GM23338 (cell line): ENCODE data around the gene IPCEF1. TPM values are rescaled to one million over a fixed set of nuclear protein-coding genes. Genes with fewer than 3 reads are reported as not detected.

ENCODE experiments used
- ATAC-seq: fragments of 200-7000 bp; cut with Tn5 transposase; 3 replicates; pipeline ENCODE4 v1.9.1; 2020
- DNase-seq: peaks from one replicate; pipeline ENCODE4 v3.0.0-alpha.2; 2015; ENCODE audit warnings: low spot score
- H2AFZ ChIP-seq: fragments of 200-600 bp; sonication (generic); 2 replicates; pipeline ENCODE4 v1.8.0; 2016; ENCODE audit warnings: antibody characterized with exemption, mild to moderate bottlenecking, moderate library complexity
- H3F3A ChIP-seq: fragments of 200-600 bp; sonication (generic); replicated peaks from 2 replicates; pipeline ENCODE4 v1.8.0; 2017; ENCODE audit warnings: antibody characterized with exemption, mixed run types, low read depth
- H3K27ac ChIP-seq: fragments of 200-600 bp; sonication (generic); 2 replicates; pipeline ENCODE4 v1.6.1; 2016; ENCODE audit warnings: low read depth
- H3K27me3 ChIP-seq: fragments of 200-600 bp; sonication (generic); 2 replicates; pipeline ENCODE4 v1.8.0; 2016; ENCODE audit warnings: mild to moderate bottlenecking, mixed run types, moderate library complexity; ENCODE audit not compliant: insufficient read depth
- H3K36me3 ChIP-seq: fragments of 200-600 bp; sonication (generic); 2 replicates; pipeline ENCODE4 v1.8.0; 2016; ENCODE audit warnings: mild to moderate bottlenecking; ENCODE audit not compliant: insufficient read depth
- H3K4me1 ChIP-seq: fragments of 200-600 bp; sonication (generic); 2 replicates; pipeline ENCODE4 v1.8.0; 2016; ENCODE audit warnings: mild to moderate bottlenecking, moderate library complexity; ENCODE audit not compliant: insufficient read depth
- H3K4me2 ChIP-seq: fragments of 200-600 bp; sonication (generic); 2 replicates; pipeline ENCODE4 v1.7.1; 2017; ENCODE audit warnings: mixed run types
- H3K4me3 ChIP-seq: fragments of 200-600 bp; sonication (generic); 2 replicates; pipeline ENCODE4 v1.6.1; 2016; ENCODE audit warnings: mixed run types
- H3K79me2 ChIP-seq: fragments of 200-600 bp; sonication (generic); replicated peaks from 2 replicates; pipeline ENCODE4 v1.8.0; 2017; ENCODE audit warnings: mild to moderate bottlenecking; ENCODE audit not compliant: insufficient read depth
- H3K9me2 ChIP-seq: fragments of 200-600 bp; sonication (generic); 2 replicates; pipeline ENCODE4 v1.8.0; 2017; ENCODE audit not compliant: insufficient read depth
- H4K20me1 ChIP-seq: fragments of 200-600 bp; sonication (generic); replicated peaks from 2 replicates; pipeline ENCODE4 v1.8.0; 2017; ENCODE audit warnings: mild to moderate bottlenecking; ENCODE audit not compliant: insufficient read depth
- H3K27ac Mint-ChIP-seq: 2 replicates; pipeline ENCODE4 v1.8.0; 2020; ENCODE audit warnings: inconsistent platforms, mild to moderate bottlenecking, moderate library complexity, mixed read lengths
- H3K27me3 Mint-ChIP-seq: 3 replicates; pipeline ENCODE4 v1.8.0; 2022; ENCODE audit warnings: low read depth, mild to moderate bottlenecking, moderate library complexity, mixed read lengths, inconsistent platforms; ENCODE audit not compliant: insufficient read depth, poor library complexity
- H3K36me3 Mint-ChIP-seq: 3 replicates; pipeline ENCODE4 v1.8.0; 2021; ENCODE audit warnings: low read depth, mild to moderate bottlenecking, inconsistent platforms, moderate library complexity, mixed read lengths
- H3K4me1 Mint-ChIP-seq: 3 replicates; pipeline ENCODE4 v1.8.0; 2020; ENCODE audit warnings: mild to moderate bottlenecking, inconsistent platforms, mixed read lengths
- H3K4me3 Mint-ChIP-seq: 3 replicates; pipeline ENCODE4 v1.8.0; 2021; ENCODE audit warnings: moderate library complexity, mild to moderate bottlenecking, inconsistent platforms, mixed read lengths
- H3K9me3 Mint-ChIP-seq: 3 replicates; pipeline ENCODE4 v1.8.0; 2020; ENCODE audit warnings: moderate library complexity, mild to moderate bottlenecking, inconsistent platforms, mixed read lengths
- CREB1 ChIP-seq: fragments of 250-450 bp; sonication (Bioruptor Pico); IDR thresholded peaks from 2 replicates; pipeline ENCODE4 v1.5.0; 2020; ENCODE audit warnings: low read depth, mild to moderate bottlenecking, moderate library complexity
- CTCF ChIP-seq, 2 experiments: fragments of 200-600 bp in 1 of 2; sonication (generic) in 1 of 2; conservative IDR thresholded peaks; 2 replicates each; pipeline versions ENCODE4 v1.5.1 to v1.6.1; 2016 to 2017; ENCODE audit warnings: antibody characterized with exemption in 2 of 2, low read depth in 2 of 2, mild to moderate bottlenecking in 2 of 2, moderate library complexity in 1 of 2
- EZH2 ChIP-seq: fragments of 200-600 bp; sonication (generic); IDR thresholded peaks from one replicate; pipeline ENCODE4 v1.8.0; 2017; ENCODE audit warnings: antibody characterized with exemption, mild to moderate bottlenecking, low read depth; ENCODE audit not compliant: unreplicated experiment
- EZH2phosphoT487 ChIP-seq: fragments of 200-600 bp; sonication (generic); IDR thresholded peaks from one replicate; pipeline ENCODE4 v1.8.1; 2018; ENCODE audit warnings: antibody characterized with exemption; ENCODE audit not compliant: unreplicated experiment
- JUNB ChIP-seq: IDR thresholded peaks from one replicate; pipeline ENCODE4 v1.6.1; 2016; ENCODE audit warnings: antibody characterized with exemption; ENCODE audit not compliant: unreplicated experiment
- NANOG ChIP-seq: IDR thresholded peaks from 2 replicates; pipeline ENCODE4 v1.6.1; 2016; ENCODE audit warnings: antibody characterized with exemption, borderline replicate concordance
- STAT1 ChIP-seq: IDR thresholded peaks from one replicate; pipeline ENCODE4 v1.6.1; 2016; ENCODE audit warnings: antibody characterized with exemption; ENCODE audit not compliant: unreplicated experiment
- polyA plus RNA-seq: library from polyadenylated mRNA; unstranded; fragments of >200 nt; fragmentation: Nextera tagmentation; extraction: Ambion mirVana; gene quantifications from 2 replicates; pipeline ENCODE4 v1.2.1, GENCODE V29; 2016
- total RNA-seq: library from RNA; depleted of rRNA; stranded (reverse); fragments of >200 nt; shearing (Covaris generic); gene quantifications from 2 replicates; pipeline ENCODE4 v1.2.3, GENCODE V29; 2014
- TF ChIP-seq, protein P1 (sequence below): IDR thresholded peaks from 2 replicates; pipeline ENCODE4 v1.6.1; 2016; ENCODE audit warnings: antibody characterized with exemption

IPCEF1 gene
- total and polyA plus RNA-seq, 2 experiments from 2014 or later = 0.15 to 1.8 TPM

- no peaks in the 10 kb centered on the region for H4K20me1 ChIP-seq
- H3K9me2 ChIP-seq = peaks cover 7% of the 10 kb centered on the region; the same call in 1 of the 2 replicates
- H3K4me1 ChIP-seq = no peaks in the 10 kb centered on the region
- no peak overlapping the region for H3K27ac ChIP-seq
- DNase-seq = peak; percentile 60
- Mint-ChIP-seq H3K9me3 (peaks cover 4% of the 10 kb centered on the region; the same call in 2 of the 3 replicates), H3K4me3 (no peak overlapping the region), H3K27me3 (no peaks in the 10 kb centered on the region), H3K36me3 (peaks cover 6% of the 10 kb centered on the region; the same call in 1 of the 3 replicates), H3K27ac (no peak overlapping the region), H3K4me1 (no peaks in the 10 kb centered on the region)
- peak; percentile 80 for ATAC-seq
- no peaks in the 10 kb centered on the region for H3K36me3 ChIP-seq
- no peaks in the 10 kb centered on the region for H3K27me3 ChIP-seq
- H3K4me2 ChIP-seq = no peak overlapping the region
- no peak overlapping the region for H2AFZ ChIP-seq
- no peaks in the 10 kb centered on the region for H3K79me2 ChIP-seq
- no peaks in the 10 kb centered on the region for H3F3A ChIP-seq
- no peak overlapping the region for H3K4me3 ChIP-seq
- TF ChIP-seq JUNB (no peak), NANOG (no peak), CTCF (conservative IDR thresholded peaks at IDR 0.05; ENCODE audit: low read depth in 2 of 2) (peak; percentile 54 to 57), CREB1 (CRISPR knock-in tag) (no peak), EZH2 (no peak)
These were observed 190.5 kb downstream of the IPCEF1 start for GRCh38 chr6:154166140-154166539.

DNA sequence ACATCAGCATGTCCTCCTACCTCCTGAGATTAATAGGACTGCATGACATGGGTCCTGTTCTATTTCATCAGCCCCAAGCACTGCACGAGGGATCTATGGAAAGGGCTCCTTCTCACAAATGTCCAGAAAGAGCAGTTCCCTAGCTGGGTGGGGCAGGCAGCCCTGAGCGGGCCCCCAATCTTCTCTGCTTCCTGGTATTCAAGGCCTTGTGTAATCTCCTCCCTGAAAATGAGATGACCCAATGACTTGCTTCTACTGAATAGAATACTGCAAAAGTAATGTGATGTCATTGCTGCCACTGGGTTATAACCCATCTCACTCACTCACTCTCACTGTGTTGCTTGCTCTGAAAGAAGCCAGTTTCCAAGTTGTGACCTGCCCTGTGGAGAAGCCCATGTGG is 191.1 kb downstream of the IPCEF1 start:
- H3K27me3 Mint-ChIP-seq = no peaks in the 10 kb centered on the region
- H3K4me1 Mint-ChIP-seq = no peaks in the 10 kb centered on the region
- no peak overlapping the region for H3K27ac Mint-ChIP-seq
- Histone ChIP-seq H3K36me3 (no peaks in the 10 kb centered on the region), H3K27ac (no peak overlapping the region), H3K4me1 (no peaks in the 10 kb centered on the region), H3K9me2 (peaks cover 7% of the 10 kb centered on the region), H3F3A (no peaks in the 10 kb centered on the region), H3K79me2 (no peaks in the 10 kb centered on the region), H4K20me1 (no peaks in the 10 kb centered on the region), H2AFZ (no peak overlapping the region), H3K4me2 (no peak overlapping the region), H3K27me3 (no peaks in the 10 kb centered on the region), H3K4me3 (no peak overlapping the region)
- H3K36me3 Mint-ChIP-seq = peaks cover 6% of the 10 kb centered on the region; the same call in 1 of the 3 replicates
- DNase-seq = no peak
- no peak for TF ChIP-seq STAT1
- TF ChIP-seq, protein P1, sequence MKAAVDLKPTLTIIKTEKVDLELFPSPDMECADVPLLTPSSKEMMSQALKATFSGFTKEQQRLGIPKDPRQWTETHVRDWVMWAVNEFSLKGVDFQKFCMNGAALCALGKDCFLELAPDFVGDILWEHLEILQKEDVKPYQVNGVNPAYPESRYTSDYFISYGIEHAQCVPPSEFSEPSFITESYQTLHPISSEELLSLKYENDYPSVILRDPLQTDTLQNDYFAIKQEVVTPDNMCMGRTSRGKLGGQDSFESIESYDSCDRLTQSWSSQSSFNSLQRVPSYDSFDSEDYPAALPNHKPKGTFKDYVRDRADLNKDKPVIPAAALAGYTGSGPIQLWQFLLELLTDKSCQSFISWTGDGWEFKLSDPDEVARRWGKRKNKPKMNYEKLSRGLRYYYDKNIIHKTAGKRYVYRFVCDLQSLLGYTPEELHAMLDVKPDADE = no peak
- H3K9me3 Mint-ChIP-seq = peaks cover 4% of the 10 kb centered on the region; the same call in 2 of the 3 replicates
- no peak for ATAC-seq
- H3K4me3 Mint-ChIP-seq = no peak overlapping the region

DNA sequence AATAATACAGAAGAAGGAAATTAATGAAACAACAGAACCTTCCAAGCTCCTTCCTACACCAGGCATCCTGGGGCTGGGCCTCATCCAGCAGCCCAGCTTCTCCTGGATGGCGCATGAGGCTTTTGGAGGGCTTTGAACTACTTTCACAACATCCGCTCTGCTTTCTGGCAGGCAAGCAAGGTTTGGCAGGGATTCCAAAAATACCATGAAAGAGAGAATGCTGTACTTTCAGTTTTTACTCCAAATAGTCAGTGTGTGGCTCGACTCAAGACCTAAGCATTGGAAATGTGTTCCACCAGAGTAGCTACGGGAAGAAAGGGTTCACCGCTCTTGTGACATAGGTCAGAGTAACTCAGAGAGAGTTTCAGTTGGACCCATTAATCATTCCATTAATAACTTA is 192.2 kb downstream of the IPCEF1 start:
- Mint-ChIP-seq H3K27me3 (no peaks in the 10 kb centered on the region), H3K4me3 (no peak overlapping the region), H3K9me3 (peaks cover 4% of the 10 kb centered on the region; the same call in 2 of the 3 replicates), H3K4me1 (no peaks in the 10 kb centered on the region), H3K27ac (no peak overlapping the region), H3K36me3 (peaks cover 6% of the 10 kb centered on the region; the same call in 1 of the 3 replicates)
- ATAC-seq (no peak), DNase-seq (no peak)
- Histone ChIP-seq H3F3A (no peaks in the 10 kb centered on the region), H3K9me2 (peaks cover 7% of the 10 kb centered on the region), H3K79me2 (no peaks in the 10 kb centered on the region), H3K4me3 (no peak overlapping the region), H3K27me3 (no peaks in the 10 kb centered on the region), H3K27ac (no peak overlapping the region), H2AFZ (no peak overlapping the region), H4K20me1 (no peaks in the 10 kb centered on the region), H3K4me2 (no peak overlapping the region), H3K4me1 (no peaks in the 10 kb centered on the region), H3K36me3 (no peaks in the 10 kb centered on the region)
- TF ChIP-seq NANOG (no peak), CREB1 (CRISPR knock-in tag) (no peak), JUNB (no peak), EZH2phosphoT487 (no peak)
- TF ChIP-seq, protein P1 = no peak
